Kidney epithelial cell (primary cell): ENCODE data around the gene KLHDC2. TPM values are rescaled to one million over a fixed set of nuclear protein-coding genes. Genes with fewer than 3 reads are reported as not detected.
A peak's percentile ranks its signal among the peaks of the same experiment; 100 is the strongest.
"Not testable (repeated sequence)": the region's sequence is repeated elsewhere in the genome, so short reads cannot be mapped to it uniquely, and the experiment has no call there.

Experiments
- DNase-seq: peaks from one replicate; pipeline ENCODE4 v3.0.0-alpha.2; 2010; ENCODE audit warnings: low read depth
- H3K27me3 ChIP-seq: 2 replicates; pipeline ENCODE4 v1.6.0; 2011; ENCODE audit warnings: low read length; ENCODE audit not compliant: control insufficient read depth, insufficient read depth
- H3K36me3 ChIP-seq: 2 replicates; pipeline ENCODE4 v1.5.1; 2011; ENCODE audit warnings: low read length; ENCODE audit not compliant: control insufficient read depth, insufficient read depth
- H3K4me3 ChIP-seq: 2 replicates; pipeline ENCODE4 v1.5.1; 2011; ENCODE audit warnings: low read depth, mild to moderate bottlenecking, control low read depth, low read length
- total RNA-seq: library from RNA; depleted of rRNA; stranded (reverse); fragments of >200 nt; gene quantifications from 2 replicates; pipeline ENCODE4 v1.2.3, GENCODE V29; 2015
- TF ChIP-seq, protein P1 (sequence below): IDR thresholded peaks from 2 replicates; pipeline ENCODE4 v1.5.1; 2011; ENCODE audit warnings: mild to moderate bottlenecking, moderate library complexity, low read length, control low read depth, inconsistent platforms; ENCODE audit not compliant: insufficient read depth, poor library complexity, severe bottlenecking

The KLHDC2 gene
- total RNA-seq, 1 donor from 2014 or later: 32.6 TPM

DNA sequence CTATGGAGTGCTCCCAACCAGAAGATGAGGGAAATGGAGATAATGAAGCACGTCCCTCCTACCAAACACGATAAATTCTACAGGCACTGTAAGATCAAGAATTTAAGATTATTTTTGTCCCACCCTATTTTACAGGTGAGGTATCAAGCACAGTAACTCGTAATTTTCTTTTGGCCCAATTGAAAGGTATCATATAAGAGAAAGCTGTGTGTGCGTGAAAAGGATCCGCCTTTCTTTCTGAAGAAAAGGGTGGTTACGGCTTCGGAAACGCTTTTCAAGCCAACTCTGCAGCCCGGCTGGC is 733 bp upstream of the KLHDC2 start:
- TF ChIP-seq, protein P1, sequence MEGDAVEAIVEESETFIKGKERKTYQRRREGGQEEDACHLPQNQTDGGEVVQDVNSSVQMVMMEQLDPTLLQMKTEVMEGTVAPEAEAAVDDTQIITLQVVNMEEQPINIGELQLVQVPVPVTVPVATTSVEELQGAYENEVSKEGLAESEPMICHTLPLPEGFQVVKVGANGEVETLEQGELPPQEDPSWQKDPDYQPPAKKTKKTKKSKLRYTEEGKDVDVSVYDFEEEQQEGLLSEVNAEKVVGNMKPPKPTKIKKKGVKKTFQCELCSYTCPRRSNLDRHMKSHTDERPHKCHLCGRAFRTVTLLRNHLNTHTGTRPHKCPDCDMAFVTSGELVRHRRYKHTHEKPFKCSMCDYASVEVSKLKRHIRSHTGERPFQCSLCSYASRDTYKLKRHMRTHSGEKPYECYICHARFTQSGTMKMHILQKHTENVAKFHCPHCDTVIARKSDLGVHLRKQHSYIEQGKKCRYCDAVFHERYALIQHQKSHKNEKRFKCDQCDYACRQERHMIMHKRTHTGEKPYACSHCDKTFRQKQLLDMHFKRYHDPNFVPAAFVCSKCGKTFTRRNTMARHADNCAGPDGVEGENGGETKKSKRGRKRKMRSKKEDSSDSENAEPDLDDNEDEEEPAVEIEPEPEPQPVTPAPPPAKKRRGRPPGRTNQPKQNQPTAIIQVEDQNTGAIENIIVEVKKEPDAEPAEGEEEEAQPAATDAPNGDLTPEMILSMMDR: no peak
- H3K36me3 ChIP-seq: no peaks in the 10 kb centered on the region
- no peak for DNase-seq
- H3K4me3 ChIP-seq: peak overlapping the region; percentile 63
- no peaks in the 10 kb centered on the region for H3K27me3 ChIP-seq

DNA sequence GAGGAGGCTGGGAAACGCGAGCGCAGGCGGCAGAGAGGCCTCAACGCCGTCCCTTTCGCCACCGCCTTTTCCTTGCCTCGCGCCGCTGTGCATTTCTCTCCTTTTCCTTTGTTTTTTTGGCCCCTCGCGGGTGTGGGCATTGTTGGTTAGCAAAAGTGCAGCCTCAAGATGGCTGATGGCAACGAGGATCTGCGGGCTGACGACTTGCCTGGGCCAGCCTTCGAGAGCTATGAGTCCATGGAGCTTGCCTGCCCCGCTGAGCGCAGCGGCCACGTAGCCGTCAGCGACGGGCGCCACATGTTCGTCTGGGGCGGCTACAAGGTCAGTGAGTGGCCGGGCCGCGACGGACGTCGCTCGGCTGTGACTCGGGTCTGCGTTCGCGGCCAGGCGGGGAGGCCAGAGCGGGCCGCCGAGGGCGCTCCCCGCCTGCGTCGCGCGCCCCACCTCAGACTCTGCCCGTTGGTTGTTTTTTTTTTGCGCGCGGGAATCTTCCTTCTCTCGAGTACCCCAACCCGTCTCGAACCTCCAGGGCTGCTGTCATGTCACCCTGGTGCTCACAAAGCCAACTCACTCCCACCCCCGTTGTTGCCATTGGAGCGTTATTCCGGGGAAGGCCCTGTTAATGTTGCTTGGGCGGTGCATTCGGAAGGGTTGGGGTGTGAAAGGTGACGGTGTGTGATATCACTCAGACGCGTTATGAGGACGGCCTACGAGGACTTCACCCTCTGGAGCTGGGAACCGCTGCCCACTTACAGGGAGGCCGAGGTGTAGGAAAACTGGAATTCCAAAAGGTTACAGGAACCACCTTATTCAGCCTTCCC is 558 bp downstream of the KLHDC2 start:
- DNase-seq: no peak
- TF ChIP-seq, protein P1: no peak
- peak overlapping the region; percentile 63 for H3K4me3 ChIP-seq
- H3K36me3 ChIP-seq: no peaks in the 10 kb centered on the region
- H3K27me3 ChIP-seq: no peaks in the 10 kb centered on the region

DNA sequence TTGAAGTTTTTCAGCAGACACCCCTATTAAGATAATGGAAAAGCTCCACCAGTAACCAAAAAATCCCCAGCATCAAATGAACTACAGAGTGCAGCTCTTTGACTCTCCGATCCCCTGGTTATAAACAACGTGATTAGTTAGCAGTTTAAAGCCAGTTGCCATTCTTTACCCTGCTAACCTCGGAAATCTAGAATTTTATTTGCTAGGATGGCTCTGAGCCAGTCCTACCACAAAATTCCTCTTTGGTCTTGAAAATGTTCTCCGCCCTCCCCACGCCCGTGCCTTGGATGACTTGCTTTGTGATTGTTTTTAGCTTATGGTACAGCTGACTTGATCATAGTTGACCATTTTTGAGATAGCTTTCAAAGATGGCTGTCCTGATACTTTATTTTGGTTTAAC is 1.2 kb downstream of the KLHDC2 start:
- TF ChIP-seq, protein P1: no peak
- no peaks in the 10 kb centered on the region for H3K36me3 ChIP-seq
- no peak for DNase-seq

DNA sequence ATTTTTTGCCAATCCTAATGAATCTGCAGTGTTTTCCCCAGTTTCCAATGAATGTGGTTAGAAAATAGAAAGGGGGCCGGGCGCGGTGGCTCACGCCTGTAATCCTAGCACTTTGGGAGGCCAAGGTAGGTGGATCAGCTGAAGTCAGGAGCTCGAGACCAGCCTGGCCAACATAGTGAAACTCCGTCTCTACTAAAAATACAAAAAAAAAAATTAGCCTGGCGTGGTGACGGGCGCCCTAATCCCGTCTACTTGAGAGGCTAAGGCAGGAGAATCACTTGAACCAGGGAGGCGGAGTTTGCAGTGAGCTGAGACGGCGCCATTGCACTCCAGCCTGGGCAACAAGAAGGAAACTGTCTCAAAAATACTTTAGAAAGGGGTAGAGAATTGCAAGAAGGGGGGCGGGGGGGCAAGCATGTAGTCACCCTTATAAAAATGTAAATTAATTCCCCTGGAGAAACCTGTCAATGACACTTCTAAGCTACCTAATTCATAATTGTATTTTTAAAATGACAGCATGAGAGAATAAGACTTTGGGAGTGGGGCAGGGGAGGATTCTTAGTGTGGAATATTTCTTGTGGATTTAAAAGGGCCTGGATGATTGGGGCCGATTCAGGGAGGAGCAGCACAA is 1.7 kb downstream of the KLHDC2 start:
- TF ChIP-seq, protein P1: no peak
- no peaks in the 10 kb centered on the region for H3K36me3 ChIP-seq
- no peaks in the 10 kb centered on the region for H3K27me3 ChIP-seq
- peak overlapping the region; percentile 63 for H3K4me3 ChIP-seq
- no peak for DNase-seq

More for the DNA sequence above, 1.2 kb downstream of the KLHDC2 start:
- Histone ChIP-seq H3K4me3 (peak overlapping the region; percentile 63), H3K27me3 (no peaks in the 10 kb centered on the region)

DNA sequence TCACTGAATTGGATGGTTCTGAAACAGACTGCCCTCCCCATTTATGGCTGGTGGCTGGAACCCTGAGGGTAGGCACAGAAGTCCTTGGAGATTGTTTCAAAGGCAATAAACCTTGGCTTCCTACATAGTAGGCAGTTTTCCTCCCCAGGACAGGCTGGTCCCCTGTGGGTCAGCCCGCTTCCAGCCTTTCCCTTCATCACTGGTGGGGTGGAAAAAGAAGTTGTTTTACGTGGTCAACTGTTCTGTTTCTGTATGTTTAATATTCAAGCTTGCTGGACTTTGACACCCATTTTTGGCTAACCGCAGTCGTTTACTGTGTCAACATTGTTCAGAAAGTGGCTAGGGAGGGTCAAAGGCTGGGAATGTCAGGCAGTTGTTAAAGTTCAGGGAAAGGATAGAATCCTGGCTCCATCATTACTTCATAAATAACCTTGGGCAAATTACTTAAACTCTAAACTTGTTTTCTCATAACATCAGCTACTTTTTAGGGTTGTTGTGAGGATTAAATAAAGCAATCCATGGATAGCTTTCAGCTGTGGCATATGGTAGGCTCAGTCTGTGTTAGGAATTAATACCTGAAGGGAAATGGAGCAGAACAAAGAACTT is 2.4 kb downstream of the KLHDC2 start:
- TF ChIP-seq, protein P1: no peak
- Histone ChIP-seq H3K36me3 (no peaks in the 10 kb centered on the region), H3K27me3 (no peaks in the 10 kb centered on the region), H3K4me3 (peak overlapping the region; percentile 4)
- peak; percentile 37 for DNase-seq

DNA sequence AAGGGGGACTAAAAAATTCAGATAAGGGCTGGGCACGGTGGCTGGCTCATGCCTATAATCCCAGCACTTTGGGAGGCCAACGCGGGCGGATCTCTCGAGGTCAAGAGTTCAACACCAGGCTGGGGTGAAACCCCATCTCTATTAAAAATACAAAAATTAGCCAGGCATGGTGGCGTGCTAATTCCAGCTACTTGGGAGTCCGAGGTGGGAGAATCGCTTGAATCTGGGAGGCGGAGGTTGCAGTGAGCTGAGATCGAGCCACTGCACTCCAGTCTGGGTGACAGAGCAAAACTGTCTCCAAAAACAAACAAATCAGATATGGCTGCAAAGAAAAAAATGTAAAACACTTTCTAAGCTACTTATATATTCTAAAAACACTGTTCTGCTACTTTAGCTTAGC is 3.7 kb downstream of the KLHDC2 start:
- not testable (repeated sequence) for H3K36me3 ChIP-seq, H3K27me3 ChIP-seq, H3K4me3 ChIP-seq, DNase-seq
